Lower leg skin (tissue), 4 donors: ENCODE results near the gene SLC8A1. TPM values are rescaled to one million over a fixed set of nuclear protein-coding genes. Genes with fewer than 3 reads are reported as not detected.

Experiments used
- DNase-seq, 2 donors: peaks; one replicate each; pipeline ENCODE4 v3.0.0-alpha.2; 2019; ENCODE audit warnings: low spot score in 2 of 2
- H3K4me3 ChIP-seq: fragments of 200-600 bp; sonication (generic); 2 replicates; pipeline ENCODE4 v1.5.1; 2017; ENCODE audit warnings: mild to moderate bottlenecking, low read depth; ENCODE audit not compliant: poor library complexity, severe bottlenecking
- POLR2A ChIP-seq, 2 donors: fragments of 450-650 bp; IDR thresholded peaks; one replicate each; pipeline ENCODE4 v1.6.1; 2016 to 2017; ENCODE audit warnings: antibody characterized with exemption in 2 of 2, mild to moderate bottlenecking in 1 of 2, moderate library complexity in 1 of 2
- WGBS, 2 donors: methylation state at CpG; one replicate each; pipeline ENCODE4 v1.1.5; 2018; 5-methylcytosine and 5-hydroxymethylcytosine counted together
- intact Hi-C: fragments of 100-400 bp; cut with DNase I; formaldehyde crosslinking; loops from one replicate; pipeline ENCODE4 v1.15.0; 2023; ENCODE audit warnings: low total_unique reads
- total RNA-seq, 4 donors: library from RNA; depleted of rRNA; stranded (reverse); fragments of >200 nt; gene quantifications; one replicate each; pipeline ENCODE4 v1.1.0, GENCODE V29; 2016
- TF ChIP-seq, protein P1 (sequence below), 3 donors: fragments of 450-650 bp; IDR thresholded peaks; one replicate each; pipeline ENCODE4 v1.5.1; 2016; ENCODE audit warnings: antibody characterized with exemption in 3 of 3, mild to moderate bottlenecking in 3 of 3, moderate library complexity in 2 of 3

SLC8A1 gene
- total RNA-seq, 4 donors from 2014 or later: 7.5 to 21.2 (median 13.0) TPM

DNA sequence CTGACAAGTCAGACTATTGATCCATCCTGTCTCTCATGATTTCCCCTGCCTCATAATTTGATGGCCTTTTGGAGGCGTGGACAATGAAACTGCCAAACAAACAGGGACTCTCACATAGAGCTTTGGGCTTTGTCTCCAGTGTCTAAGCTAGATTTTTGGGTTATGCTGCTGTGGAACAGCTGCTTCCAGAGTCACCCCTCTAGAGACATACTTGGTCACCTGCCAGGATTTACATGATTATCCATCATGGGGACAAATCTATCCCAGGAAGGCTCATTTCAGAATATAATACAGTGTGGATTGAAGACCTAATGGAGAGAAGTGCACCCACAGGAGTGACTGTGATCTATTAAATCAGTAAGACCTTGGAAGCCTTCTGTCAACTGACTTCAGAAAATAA is 159.6 kb downstream of the SLC8A1 start:
- TF ChIP-seq POLR2A (IDR thresholded peaks at IDR 0.05): no peak
- TF ChIP-seq, protein P1, sequence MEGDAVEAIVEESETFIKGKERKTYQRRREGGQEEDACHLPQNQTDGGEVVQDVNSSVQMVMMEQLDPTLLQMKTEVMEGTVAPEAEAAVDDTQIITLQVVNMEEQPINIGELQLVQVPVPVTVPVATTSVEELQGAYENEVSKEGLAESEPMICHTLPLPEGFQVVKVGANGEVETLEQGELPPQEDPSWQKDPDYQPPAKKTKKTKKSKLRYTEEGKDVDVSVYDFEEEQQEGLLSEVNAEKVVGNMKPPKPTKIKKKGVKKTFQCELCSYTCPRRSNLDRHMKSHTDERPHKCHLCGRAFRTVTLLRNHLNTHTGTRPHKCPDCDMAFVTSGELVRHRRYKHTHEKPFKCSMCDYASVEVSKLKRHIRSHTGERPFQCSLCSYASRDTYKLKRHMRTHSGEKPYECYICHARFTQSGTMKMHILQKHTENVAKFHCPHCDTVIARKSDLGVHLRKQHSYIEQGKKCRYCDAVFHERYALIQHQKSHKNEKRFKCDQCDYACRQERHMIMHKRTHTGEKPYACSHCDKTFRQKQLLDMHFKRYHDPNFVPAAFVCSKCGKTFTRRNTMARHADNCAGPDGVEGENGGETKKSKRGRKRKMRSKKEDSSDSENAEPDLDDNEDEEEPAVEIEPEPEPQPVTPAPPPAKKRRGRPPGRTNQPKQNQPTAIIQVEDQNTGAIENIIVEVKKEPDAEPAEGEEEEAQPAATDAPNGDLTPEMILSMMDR (IDR thresholded peaks at IDR 0.05): no peak
- 88 to 92% methylated on average over 1 of the region's 1 CpG for WGBS, 2 donors
- intact Hi-C loops: no loop called here
- no peak overlapping the region for H3K4me3 ChIP-seq
- DNase-seq: no peak

DNA sequence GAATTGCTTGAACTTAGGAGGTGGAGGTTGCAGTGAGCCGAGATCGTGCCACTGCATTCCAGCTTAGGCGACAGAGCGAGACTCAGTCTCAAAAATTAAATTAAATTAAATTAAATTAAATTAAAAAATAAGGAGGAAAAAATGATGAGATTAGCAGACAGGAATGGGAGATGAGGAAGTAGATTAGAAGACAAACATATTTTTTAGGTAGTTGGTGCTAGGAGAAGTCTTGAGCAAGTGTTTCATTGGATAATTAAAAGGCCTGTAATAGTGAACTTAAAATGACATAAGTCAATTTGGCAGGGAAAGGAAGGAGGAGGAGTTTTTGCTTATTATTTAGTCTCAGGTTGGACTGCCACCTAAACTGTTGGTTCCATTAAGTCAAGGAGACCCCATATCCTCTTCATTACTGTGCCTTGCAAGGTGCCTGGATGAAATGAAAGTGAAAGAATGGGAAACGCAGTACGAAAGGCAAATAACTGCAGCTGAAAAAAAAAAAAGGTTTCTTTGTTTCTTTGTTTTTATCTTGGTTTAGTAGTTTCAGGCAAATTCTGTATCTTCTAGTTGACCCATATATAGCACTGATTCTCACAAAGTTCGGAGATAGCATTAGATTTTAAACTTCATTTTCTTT is 162.0 kb downstream of the SLC8A1 start:
- DNase-seq: no peak
- intact Hi-C loops: no loop called here
- 93 to 94% methylated on average over 7 of the region's 7 CpGs for WGBS, 2 donors
- H3K4me3 ChIP-seq: no peak overlapping the region
- TF ChIP-seq, protein P1 (IDR thresholded peaks at IDR 0.05): no peak
- no peak for TF ChIP-seq POLR2A (IDR thresholded peaks at IDR 0.05)

DNA sequence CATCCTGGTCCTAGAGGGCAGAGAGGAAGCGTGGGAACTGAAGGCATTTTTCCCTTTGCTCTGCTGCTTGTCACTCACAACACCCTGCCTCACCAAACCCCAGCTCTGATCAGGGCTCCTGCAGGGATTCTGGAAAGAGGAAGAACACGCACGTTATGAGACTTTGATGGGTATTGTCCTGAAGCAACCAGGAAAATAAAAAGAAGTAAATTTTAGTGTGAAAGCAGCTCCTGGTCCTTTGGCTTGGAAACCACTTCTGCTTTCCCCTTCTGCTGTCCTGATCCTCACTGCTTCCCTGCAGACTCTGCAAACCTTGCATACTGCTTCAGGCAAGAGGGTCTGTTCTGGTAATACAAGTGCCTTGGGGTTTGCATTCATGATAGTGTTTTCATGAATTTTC is 164.1 kb downstream of the SLC8A1 start:
- no peak overlapping the region for H3K4me3 ChIP-seq
- no peak for DNase-seq
- intact Hi-C loops: no loop called here
- no peak for TF ChIP-seq POLR2A (IDR thresholded peaks at IDR 0.05)
- TF ChIP-seq, protein P1 (IDR thresholded peaks at IDR 0.05): no peak
- WGBS, 2 donors: 67 to 71% methylated on average over 3 of the region's 3 CpGs

DNA sequence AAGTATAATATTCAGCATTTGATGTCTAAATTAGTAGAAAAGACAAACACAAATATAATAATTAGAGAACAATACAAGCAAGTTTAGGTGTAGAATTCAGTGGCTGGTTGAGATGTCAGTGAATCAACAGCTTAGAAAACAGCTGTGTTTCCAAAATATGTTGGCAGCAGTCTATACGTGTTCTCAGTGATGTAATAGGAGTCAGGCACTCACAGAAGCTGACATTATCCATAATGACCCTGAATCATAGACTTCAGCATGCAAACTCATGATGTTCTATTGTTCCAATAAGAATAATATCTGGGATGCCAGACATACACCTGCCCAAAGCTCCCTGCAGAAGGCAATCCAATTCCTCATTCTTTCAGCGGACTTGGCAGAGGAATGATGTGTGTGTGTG is 164.7 kb downstream of the SLC8A1 start:
- DNase-seq: no peak
- no peak overlapping the region for H3K4me3 ChIP-seq
- TF ChIP-seq POLR2A (IDR thresholded peaks at IDR 0.05): no peak
- TF ChIP-seq, protein P1 (IDR thresholded peaks at IDR 0.05): no peak
- WGBS, 2 donors: 49 to 54% methylated on average over 2 of the region's 2 CpGs
- intact Hi-C loops: no loop called here

DNA sequence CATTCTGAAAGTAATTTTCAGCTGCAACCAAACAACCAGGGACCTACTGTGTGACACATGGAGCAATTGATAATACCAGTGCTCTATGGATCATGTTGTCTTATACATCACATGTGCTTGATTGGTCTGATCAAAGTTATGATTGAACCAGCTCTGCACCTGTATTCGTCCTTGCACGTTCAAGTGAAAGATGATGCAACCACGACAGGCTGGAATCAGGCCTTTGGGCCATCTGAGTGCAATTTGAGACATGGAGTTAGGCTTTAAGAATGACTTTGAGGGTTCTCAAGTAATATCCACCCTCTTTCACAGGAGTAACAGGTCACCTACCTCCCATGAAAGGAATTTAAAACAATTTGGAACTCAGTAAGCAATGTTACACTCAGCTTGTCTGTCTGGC is 165.2 kb downstream of the SLC8A1 start:
- WGBS, 2 donors: 50 to 67% methylated on average over 3 of the region's 3 CpGs
- intact Hi-C loops: no loop called here
- no peak for DNase-seq
- H3K4me3 ChIP-seq: no peak overlapping the region
- TF ChIP-seq, protein P1 (IDR thresholded peaks at IDR 0.05): no peak

DNA sequence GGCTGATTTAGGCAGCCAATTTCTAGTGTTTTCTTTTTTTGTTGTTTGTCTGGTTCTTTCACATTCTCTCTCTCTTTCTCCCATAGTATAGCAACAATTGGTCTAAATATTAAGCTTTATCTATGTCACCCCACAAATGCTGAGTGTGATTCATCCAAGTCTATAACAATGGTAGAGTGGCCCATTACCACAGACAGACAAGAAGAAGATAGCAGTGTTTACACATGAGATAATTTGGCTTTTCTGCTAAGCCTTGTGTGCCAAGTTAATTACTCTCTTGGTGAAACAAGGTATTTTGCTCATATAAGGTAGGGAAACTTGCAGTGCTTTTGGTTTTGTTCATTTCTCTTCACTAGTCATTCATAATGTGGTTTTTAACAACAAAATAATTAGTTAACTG is 166.5 kb downstream of the SLC8A1 start:
- H3K4me3 ChIP-seq: no peak overlapping the region

More for the DNA sequence above, 166.5 kb downstream of the SLC8A1 start:
- intact Hi-C loops: no loop called here
- TF ChIP-seq, protein P1 (IDR thresholded peaks at IDR 0.05): no peak
- no peak for TF ChIP-seq POLR2A (IDR thresholded peaks at IDR 0.05)
- no peak for DNase-seq
